SU-DHL-6 (cell line): ENCODE measurements around the gene FAM25A.
"Not testable (repeated sequence)": the region's sequence is repeated elsewhere in the genome, so short reads cannot be mapped to it uniquely, and the experiment has no call there.

Source experiments
- H2AFZ ChIP-seq: fragments of 200-600 bp; sonication (generic); 2 replicates; pipeline ENCODE4 v1.6.1; 2014; ENCODE audit warnings: low read depth, mild to moderate bottlenecking, moderate library complexity, mixed read lengths, antibody characterized with exemption, low read length; ENCODE audit not compliant: severe bottlenecking
- H3F3A ChIP-seq: fragments of 200-600 bp; shearing (Covaris generic); 2 replicates; pipeline ENCODE4 v1.6.0; 2016; ENCODE audit warnings: antibody characterized with exemption, mild to moderate bottlenecking; ENCODE audit not compliant: insufficient read depth
- H3K27ac ChIP-seq: fragments of 200-600 bp; sonication (generic); 2 replicates; pipeline ENCODE4 v1.5.1; 2016; ENCODE audit warnings: low read depth, mild to moderate bottlenecking, low read length, moderate library complexity, mixed read lengths
- H3K27me3 ChIP-seq: fragments of 200-600 bp; sonication (generic), shearing (Covaris generic); 2 replicates; pipeline ENCODE4 v1.6.0; 2014; ENCODE audit warnings: mild to moderate bottlenecking, low read length
- H3K36me3 ChIP-seq: fragments of 200-600 bp; sonication (generic); 2 replicates; pipeline ENCODE4 v1.6.1; 2014; ENCODE audit warnings: mild to moderate bottlenecking, low read length, mixed read lengths
- H3K4me2 ChIP-seq: fragments of 300-600, 200-600 bp; shearing (Covaris generic), sonication (generic); 2 replicates; pipeline ENCODE4 v1.6.0; 2014; ENCODE audit warnings: low read length, low read depth, mild to moderate bottlenecking; ENCODE audit not compliant: poor library complexity, severe bottlenecking
- H3K4me3 ChIP-seq: fragments of 200-600 bp; sonication (generic); 2 replicates; pipeline ENCODE4 v1.5.1; 2014; ENCODE audit warnings: antibody characterized with exemption, low read length, mild to moderate bottlenecking, mixed read lengths; ENCODE audit not compliant: insufficient read depth, poor library complexity, severe bottlenecking
- H3K79me2 ChIP-seq: fragments of 200-600 bp; sonication (generic); 2 replicates; pipeline ENCODE4 v1.6.1; 2014; ENCODE audit warnings: mild to moderate bottlenecking, low read length, moderate library complexity; ENCODE audit not compliant: insufficient read depth
- H3K9ac ChIP-seq: fragments of 200-600 bp; sonication (generic); 2 replicates; pipeline ENCODE4 v1.7.0; 2014; ENCODE audit warnings: mild to moderate bottlenecking, low read length
- H3K9me2 ChIP-seq: fragments of 200-600 bp; sonication (generic); replicated peaks from 2 replicates; pipeline ENCODE4 v1.6.1; 2014; ENCODE audit warnings: low read length; ENCODE audit not compliant: insufficient read depth
- H3K9me3 ChIP-seq: fragments of 200-600 bp; sonication (generic); 2 replicates; pipeline ENCODE4 v1.6.1; 2014; ENCODE audit warnings: low read length, mixed read lengths; ENCODE audit not compliant: insufficient read depth
- H4K20me1 ChIP-seq: fragments of 200-600 bp; sonication (generic); 2 replicates; pipeline ENCODE4 v1.6.1; 2014; ENCODE audit warnings: low read depth, mild to moderate bottlenecking, antibody characterized with exemption, low read length, moderate library complexity, mixed read lengths
- CTCF ChIP-seq: fragments of 200-600 bp; sonication (generic); IDR thresholded peaks from one replicate; pipeline ENCODE4 v1.5.1; 2017; ENCODE audit warnings: antibody characterized with exemption, mild to moderate bottlenecking, low read length, moderate library complexity; ENCODE audit not compliant: insufficient read depth, poor library complexity, severe bottlenecking
- EZH2phosphoT487 ChIP-seq: fragments of 200-600 bp; sonication (generic), shearing (Covaris generic); conservative IDR thresholded peaks from 2 replicates; pipeline ENCODE4 v1.6.1; 2018; ENCODE audit warnings: mild to moderate bottlenecking, antibody characterized with exemption, low read length, moderate library complexity, mixed read lengths

The FAM25A gene

GRCh38 chr10:86979977-86980448 is 40.1 kb upstream of the FAM25A start:
- Histone ChIP-seq H3K27me3 (no peaks in the 10 kb centered on the region), H3F3A (no peaks in the 10 kb centered on the region), H3K36me3 (no peaks in the 10 kb centered on the region), H3K79me2 (no peaks in the 10 kb centered on the region), H4K20me1 (no peaks in the 10 kb centered on the region), H3K4me2 (no peak overlapping the region), H2AFZ (no peak overlapping the region), H3K9me2 (no peaks in the 10 kb centered on the region), H3K9ac (no peak overlapping the region), H3K27ac (no peak overlapping the region), H3K9me3 (no peaks in the 10 kb centered on the region), H3K4me3 (no peak overlapping the region)
- TF ChIP-seq CTCF (no peak), EZH2phosphoT487 (no peak)

- H3F3A ChIP-seq, H3K9me3 ChIP-seq, H3K27ac ChIP-seq, H3K79me2 ChIP-seq, H3K27me3 ChIP-seq, H2AFZ ChIP-seq, H3K36me3 ChIP-seq, H3K9me2 ChIP-seq, H3K9ac ChIP-seq, H4K20me1 ChIP-seq, H3K4me3 ChIP-seq, H3K4me2 ChIP-seq: not testable (repeated sequence)
These were observed 39.1 kb upstream of the FAM25A start for GRCh38 chr10:86981020-86981419.

GRCh38 chr10:86981716-86982115 is 38.4 kb upstream of the FAM25A start:
- Histone ChIP-seq H3K9ac (no peak overlapping the region), H3K36me3 (no peaks in the 10 kb centered on the region), H3K4me2 (no peak overlapping the region), H3K27me3 (no peaks in the 10 kb centered on the region), H3K9me3 (no peaks in the 10 kb centered on the region), H3K4me3 (no peak overlapping the region), H3K27ac (no peak overlapping the region), H3F3A (no peaks in the 10 kb centered on the region), H3K79me2 (no peaks in the 10 kb centered on the region), H4K20me1 (no peaks in the 10 kb centered on the region), H2AFZ (no peak overlapping the region), H3K9me2 (no peaks in the 10 kb centered on the region)
- TF ChIP-seq CTCF (no peak), EZH2phosphoT487 (no peak)

- not testable (repeated sequence) for H3K9me2 ChIP-seq, H3F3A ChIP-seq, H4K20me1 ChIP-seq, H3K4me2 ChIP-seq, H3K4me3 ChIP-seq, H3K27me3 ChIP-seq, H3K79me2 ChIP-seq, H3K27ac ChIP-seq, H3K9ac ChIP-seq, H3K9me3 ChIP-seq, H2AFZ ChIP-seq, H3K36me3 ChIP-seq
These were observed 35.6 kb upstream of the FAM25A start for GRCh38 chr10:86984498-86984897.
